ENCODE measurements around the gene ACTC1. TPM values are rescaled to one million over a fixed set of nuclear protein-coding genes. Genes with fewer than 3 reads are reported as not detected.
A peak's percentile ranks its signal among the peaks of the same experiment; 100 is the strongest.
"Not testable (repeated sequence)": the region's sequence is repeated elsewhere in the genome, so short reads cannot be mapped to it uniquely, and the experiment has no call there.

ACTC1 gene
- total RNA-seq, 1 experiment from 2014 or later = not detected

- DNase-seq (no peak), ATAC-seq (no peak)
- intact Hi-C loops (cut with micrococcal nuclease) = no loop called here
- Histone ChIP-seq H3K4me1 (ENCODE audit: insufficient read depth, low read length) (peaks cover 12% of the 10 kb centered on the region; the same call in 1 of the 2 replicates), H3K27ac (ENCODE audit: low read length) (no peak overlapping the region), H3K9me2 (replicated peaks; ENCODE audit: low read length) (no peaks in the 10 kb centered on the region), H3K9ac (ENCODE audit: low read length) (no peak overlapping the region), H3K36me3 (ENCODE audit: low read depth, low read length) (no peaks in the 10 kb centered on the region), H3K4me2 (ENCODE audit: low read length) (no peak overlapping the region), H3K27me3 (ENCODE audit: low read length) (0 out of 2 replicates have a peak, but pooled peaks cover 3% of the 10 kb centered on the region), H3K79me2 (ENCODE audit: low read length) (no peaks in the 10 kb centered on the region), H3K9me3 (ENCODE audit: low read length) (no peaks in the 10 kb centered on the region), H2AFZ (ENCODE audit: low read length) (no peak overlapping the region), H3K4me3 (ENCODE audit: low read length) (no peak overlapping the region), H3F3A (ENCODE audit: low read length, unreplicated experiment) (no peaks in the 10 kb centered on the region), H4K20me1 (ENCODE audit: low read length) (no peaks in the 10 kb centered on the region)
- ChIA-PET CTCF (no interaction called here), POLR2A (ENCODE audit: unreplicated experiment) (no interaction called here)
- BruUV-seq (replicated peaks) = no TSS peak
- TF ChIP-seq EZH2 (IDR thresholded peaks at IDR 0.05; ENCODE audit: low read length, unreplicated experiment) = no peak
- no peak for TF ChIP-seq CTCF (conservative IDR thresholded peaks at IDR 0.05; ENCODE audit: low read depth, low read length)
- no peak for TF ChIP-seq EZH2phosphoT487 (IDR thresholded peaks at IDR 0.05; ENCODE audit: borderline replicate concordance, low read length)
Observed at GRCh38 chr15:34813446-34814190, 18.3 kb upstream of the ACTC1 start.

- H3K4me2 ChIP-seq (ENCODE audit: low read length); H3K27me3 ChIP-seq (ENCODE audit: low read length); H3K9ac ChIP-seq (ENCODE audit: low read length); ATAC-seq; H3K4me3 ChIP-seq (ENCODE audit: low read length); POLR2A ChIA-PET (ENCODE audit: unreplicated experiment); H3K36me3 ChIP-seq (ENCODE audit: low read depth, low read length); CTCF ChIA-PET; H4K20me1 ChIP-seq (ENCODE audit: low read length); H2AFZ ChIP-seq (ENCODE audit: low read length); intact Hi-C loops (cut with micrococcal nuclease); H3K9me3 ChIP-seq (ENCODE audit: low read length); DNase-seq; H3K79me2 ChIP-seq (ENCODE audit: low read length); H3K27ac ChIP-seq (ENCODE audit: low read length); BruUV-seq (replicated peaks); H3F3A ChIP-seq (ENCODE audit: low read length, unreplicated experiment); H3K9me2 ChIP-seq (replicated peaks; ENCODE audit: low read length): not testable (repeated sequence)
- peaks cover 12% of the 10 kb centered on the region; the same call in 1 of the 2 replicates for H3K4me1 ChIP-seq (ENCODE audit: insufficient read depth, low read length)
Observed at GRCh38 chr15:34812868-34813365, 17.6 kb upstream of the ACTC1 start.

- TF ChIP-seq CTCF (conservative IDR thresholded peaks at IDR 0.05; ENCODE audit: low read depth, low read length) (no peak), EZH2 (IDR thresholded peaks at IDR 0.05; ENCODE audit: low read length, unreplicated experiment) (no peak), EZH2phosphoT487 (IDR thresholded peaks at IDR 0.05; ENCODE audit: borderline replicate concordance, low read length) (no peak)
- Histone ChIP-seq H3K36me3 (ENCODE audit: low read depth, low read length) (no peaks in the 10 kb centered on the region), H3K9ac (ENCODE audit: low read length) (no peak overlapping the region), H3K4me2 (ENCODE audit: low read length) (no peak overlapping the region), H3F3A (ENCODE audit: low read length, unreplicated experiment) (no peaks in the 10 kb centered on the region), H3K79me2 (ENCODE audit: low read length) (no peaks in the 10 kb centered on the region), H3K27ac (ENCODE audit: low read length) (no peak overlapping the region), H3K27me3 (ENCODE audit: low read length) (0 out of 2 replicates have a peak, but pooled peaks cover 3% of the 10 kb centered on the region), H3K4me1 (ENCODE audit: insufficient read depth, low read length) (peaks cover 12% of the 10 kb centered on the region; the same call in 1 of the 2 replicates), H3K9me3 (ENCODE audit: low read length) (no peaks in the 10 kb centered on the region), H3K9me2 (replicated peaks; ENCODE audit: low read length) (no peaks in the 10 kb centered on the region), H3K4me3 (ENCODE audit: low read length) (no peak overlapping the region), H2AFZ (ENCODE audit: low read length) (no peak overlapping the region), H4K20me1 (ENCODE audit: low read length) (no peaks in the 10 kb centered on the region)
- ChIA-PET CTCF (no interaction called here), POLR2A (ENCODE audit: unreplicated experiment) (no interaction called here)
- BruUV-seq (replicated peaks) = no TSS peak
- intact Hi-C loops (cut with micrococcal nuclease) = no loop called here
- ATAC-seq (0 out of 2 replicates have a peak, but pooled peaks have one; percentile 31), DNase-seq (no peak)
Observed at GRCh38 chr15:34812369-34812768, 17.0 kb upstream of the ACTC1 start.

All from PC-3 (cell line).